ENCODE data around the gene FKBP8.

- TF ChIP-seq CTCF (conservative IDR thresholded peaks at IDR 0.05; ENCODE audit: low read length) (no peak), EZH2phosphoT487 (IDR thresholded peaks at IDR 0.05; ENCODE audit: borderline replicate concordance, low read depth, low read length) (no peak)
These were observed 29.5 kb downstream of the FKBP8 start for GRCh38 chr19:18513868-18514267.
